Measurements from ENCODE around the gene APOBEC3H. TPM values are rescaled to one million over a fixed set of nuclear protein-coding genes. Genes with fewer than 3 reads are reported as not detected.

The APOBEC3H gene
- total RNA-seq, 1 donor from 2014 or later, result not detected

GRCh38 chr22:39152511-39153219 lies 55.6 kb downstream of the APOBEC3H start, which contains the start of gene CBX7:
Gene CBX7, minus strand, starts transcription at chr22:39152680. Its CDS starts 236 bp downstream, at chr22:39152444.
- peak; percentile 95 for ATAC-seq
- DNase-seq (ENCODE audit: low spot score), result peak; percentile 97

- ATAC-seq (no peak), DNase-seq (ENCODE audit: low spot score) (no peak)
Observed at GRCh38 chr22:39153220-39153717, 56.2 kb downstream of the APOBEC3H start.

Other genes starting within 250 kb of the APOBEC3H start
- gene CBX6, start 225.0 kb upstream of the APOBEC3H start, total RNA-seq, result 16.0 TPM
- 0.98 TPM for gene APOBEC3A, start 139.6 kb upstream of the APOBEC3H start, total RNA-seq
- gene APOBEC3B, start 114.9 kb upstream of the APOBEC3H start, total RNA-seq, result 0.93 TPM
- 2.5 TPM for gene APOBEC3C, start 83.0 kb upstream of the APOBEC3H start, total RNA-seq
- gene APOBEC3D, start 76.1 kb upstream of the APOBEC3H start, total RNA-seq, result 0.83 TPM
- 3.1 TPM for gene APOBEC3F, start 56.4 kb upstream of the APOBEC3H start, total RNA-seq
- gene APOBEC3G, start 20.0 kb upstream of the APOBEC3H start, total RNA-seq, result 1.3 TPM
- gene CBX7, start 55.4 kb downstream of the APOBEC3H start, total RNA-seq, result 15.7 TPM
- 0.43 TPM for gene PDGFB, start 147.7 kb downstream of the APOBEC3H start, total RNA-seq
- 862 TPM for gene RPL3, start 222.4 kb downstream of the APOBEC3H start, total RNA-seq